ENCODE results near the gene N4BP2L1.
A peak's percentile ranks its signal among the peaks of the same experiment; 100 is the strongest.

N4BP2L1 gene

GRCh38 chr13:32432856-32433255, 4.9 kb upstream of the N4BP2L1 start:
- Histone ChIP-seq H3K9me3 (ENCODE audit: control insufficient read depth in 2 of 2, low read length in 2 of 2) (no peaks in the 10 kb centered on the region), H3K9ac (ENCODE audit: low read depth in 1 of 2, low read length in 2 of 2) (no peak overlapping the region), H3K4me3 (ENCODE audit: low read length in 2 of 2) (no peak overlapping the region), H3K36me3 (ENCODE audit: control insufficient read depth in 2 of 2, insufficient read depth in 2 of 2, low read length in 2 of 2) (no peaks in the 10 kb centered on the region), H3K27me3 (ENCODE audit: control insufficient read depth in 2 of 2, insufficient read depth in 2 of 2, low read length in 2 of 2) (no peaks in the 10 kb centered on the region), H3K27ac (ENCODE audit: low read depth in 2 of 2, low read length in 2 of 2) (no peak overlapping the region), H3K4me1 (ENCODE audit: control insufficient read depth in 2 of 2, insufficient read depth in 2 of 2, low read length in 2 of 2) (peaks cover 0 to 4% of the 10 kb centered on the region in 2 donors)

- Histone ChIP-seq H3K27me3 (ENCODE audit: control insufficient read depth in 2 of 2, insufficient read depth in 2 of 2, low read length in 2 of 2) (no peaks in the 10 kb centered on the region), H3K27ac (ENCODE audit: low read depth in 2 of 2, low read length in 2 of 2) (no peak overlapping the region), H3K4me3 (ENCODE audit: low read length in 2 of 2) (no peak overlapping the region), H3K4me1 (ENCODE audit: control insufficient read depth in 2 of 2, insufficient read depth in 2 of 2, low read length in 2 of 2) (peaks cover 6 to 9% of the 10 kb centered on the region in 2 donors), H3K9ac (ENCODE audit: low read depth in 1 of 2, low read length in 2 of 2) (no peak overlapping the region), H3K9me3 (ENCODE audit: control insufficient read depth in 2 of 2, low read length in 2 of 2) (no peaks in the 10 kb centered on the region), H3K36me3 (ENCODE audit: control insufficient read depth in 2 of 2, insufficient read depth in 2 of 2, low read length in 2 of 2) (no peaks in the 10 kb centered on the region)
These were observed 3.4 kb upstream of the N4BP2L1 start for GRCh38 chr13:32431361-32431760.

- Histone ChIP-seq H3K27me3 (ENCODE audit: control insufficient read depth in 2 of 2, insufficient read depth in 2 of 2, low read length in 2 of 2) (no peaks in the 10 kb centered on the region), H3K4me1 (ENCODE audit: control insufficient read depth in 2 of 2, insufficient read depth in 2 of 2, low read length in 2 of 2) (peaks cover 12 to 15% of the 10 kb centered on the region in 2 donors), H3K9ac (ENCODE audit: low read depth in 1 of 2, low read length in 2 of 2) (no peak overlapping the region), H3K9me3 (ENCODE audit: control insufficient read depth in 2 of 2, low read length in 2 of 2) (no peaks in the 10 kb centered on the region), H3K27ac (ENCODE audit: low read depth in 2 of 2, low read length in 2 of 2) (no peak overlapping the region), H3K36me3 (ENCODE audit: control insufficient read depth in 2 of 2, insufficient read depth in 2 of 2, low read length in 2 of 2) (no peaks in the 10 kb centered on the region), H3K4me3 (ENCODE audit: low read length in 2 of 2) (no peak overlapping the region)
These were observed 2.3 kb upstream of the N4BP2L1 start for GRCh38 chr13:32430018-32430747.

GRCh38 chr13:32429433-32429909, 1.5 kb upstream of the N4BP2L1 start:
- no peak overlapping the region for H3K27ac ChIP-seq (ENCODE audit: low read depth in 2 of 2, low read length in 2 of 2)

GRCh38 chr13:32428581-32429432, 877 bp upstream of the N4BP2L1 start:
- Histone ChIP-seq H3K27me3 (ENCODE audit: control insufficient read depth in 2 of 2, insufficient read depth in 2 of 2, low read length in 2 of 2) (no peaks in the 10 kb centered on the region), H3K27ac (ENCODE audit: low read depth in 2 of 2, low read length in 2 of 2) (peak overlapping the region; percentile 83 to 87), H3K9me3 (ENCODE audit: control insufficient read depth in 2 of 2, low read length in 2 of 2) (no peaks in the 10 kb centered on the region), H3K4me1 (ENCODE audit: control insufficient read depth in 2 of 2, insufficient read depth in 2 of 2, low read length in 2 of 2) (peaks cover 12 to 16% of the 10 kb centered on the region in 2 donors), H3K36me3 (ENCODE audit: control insufficient read depth in 2 of 2, insufficient read depth in 2 of 2, low read length in 2 of 2) (no peaks in the 10 kb centered on the region), H3K9ac (ENCODE audit: low read depth in 1 of 2, low read length in 2 of 2) (peak overlapping the region; percentile 82 to 85), H3K4me3 (ENCODE audit: low read length in 2 of 2) (peak overlapping the region; percentile 77 to 79)

More at GRCh38 chr13:32429433-32429909, 1.5 kb upstream of the N4BP2L1 start:
- Histone ChIP-seq H3K9me3 (ENCODE audit: control insufficient read depth in 2 of 2, low read length in 2 of 2) (no peaks in the 10 kb centered on the region), H3K4me1 (ENCODE audit: control insufficient read depth in 2 of 2, insufficient read depth in 2 of 2, low read length in 2 of 2) (peaks cover 12 to 16% of the 10 kb centered on the region in 2 donors), H3K27me3 (ENCODE audit: control insufficient read depth in 2 of 2, insufficient read depth in 2 of 2, low read length in 2 of 2) (no peaks in the 10 kb centered on the region), H3K4me3 (ENCODE audit: low read length in 2 of 2) (no peak overlapping the region), H3K36me3 (ENCODE audit: control insufficient read depth in 2 of 2, insufficient read depth in 2 of 2, low read length in 2 of 2) (no peaks in the 10 kb centered on the region), H3K9ac (ENCODE audit: low read depth in 1 of 2, low read length in 2 of 2) (no peak overlapping the region)

- Histone ChIP-seq H3K27ac (ENCODE audit: low read depth in 2 of 2, low read length in 2 of 2) (peak overlapping the region; percentile 83 to 87), H3K4me1 (ENCODE audit: control insufficient read depth in 2 of 2, insufficient read depth in 2 of 2, low read length in 2 of 2) (peaks cover 12 to 16% of the 10 kb centered on the region in 2 donors), H3K4me3 (ENCODE audit: low read length in 2 of 2) (peak overlapping the region; percentile 77 to 79), H3K9me3 (ENCODE audit: control insufficient read depth in 2 of 2, low read length in 2 of 2) (no peaks in the 10 kb centered on the region), H3K27me3 (ENCODE audit: control insufficient read depth in 2 of 2, insufficient read depth in 2 of 2, low read length in 2 of 2) (no peaks in the 10 kb centered on the region), H3K9ac (ENCODE audit: low read depth in 1 of 2, low read length in 2 of 2) (peak overlapping the region; percentile 85), H3K36me3 (ENCODE audit: control insufficient read depth in 2 of 2, insufficient read depth in 2 of 2, low read length in 2 of 2) (no peaks in the 10 kb centered on the region)
These were observed 709 bp downstream of the N4BP2L1 start for GRCh38 chr13:32426990-32427851.

- H3K9ac ChIP-seq (ENCODE audit: low read depth in 1 of 2, low read length in 2 of 2), result peak overlapping the region; percentile 85
- no peaks in the 10 kb centered on the region for H3K36me3 ChIP-seq (ENCODE audit: control insufficient read depth in 2 of 2, insufficient read depth in 2 of 2, low read length in 2 of 2)
- H3K9me3 ChIP-seq (ENCODE audit: control insufficient read depth in 2 of 2, low read length in 2 of 2), result no peaks in the 10 kb centered on the region
- H3K27ac ChIP-seq (ENCODE audit: low read depth in 2 of 2, low read length in 2 of 2), result peak overlapping the region; percentile 83 to 87
- H3K4me3 ChIP-seq (ENCODE audit: low read length in 2 of 2), result peak overlapping the region; percentile 77 to 79
- H3K27me3 ChIP-seq (ENCODE audit: control insufficient read depth in 2 of 2, insufficient read depth in 2 of 2, low read length in 2 of 2), result no peaks in the 10 kb centered on the region
- H3K4me1 ChIP-seq (ENCODE audit: control insufficient read depth in 2 of 2, insufficient read depth in 2 of 2, low read length in 2 of 2), result peaks cover 12 to 16% of the 10 kb centered on the region in 2 donors
These were observed 1.5 kb downstream of the N4BP2L1 start for GRCh38 chr13:32426191-32426989.

GRCh38 chr13:32425158-32425557, 2.8 kb downstream of the N4BP2L1 start:
- H3K27ac ChIP-seq (ENCODE audit: low read depth in 2 of 2, low read length in 2 of 2), result no peak overlapping the region
- H3K4me1 ChIP-seq (ENCODE audit: control insufficient read depth in 2 of 2, insufficient read depth in 2 of 2, low read length in 2 of 2), result peaks cover 12 to 16% of the 10 kb centered on the region in 2 donors
- H3K4me3 ChIP-seq (ENCODE audit: low read length in 2 of 2), result no peak overlapping the region
- no peak overlapping the region for H3K9ac ChIP-seq (ENCODE audit: low read depth in 1 of 2, low read length in 2 of 2)
- H3K9me3 ChIP-seq (ENCODE audit: control insufficient read depth in 2 of 2, low read length in 2 of 2), result no peaks in the 10 kb centered on the region
- H3K36me3 ChIP-seq (ENCODE audit: control insufficient read depth in 2 of 2, insufficient read depth in 2 of 2, low read length in 2 of 2), result peaks cover 0 to under 1% of the 10 kb centered on the region in 2 donors
- no peaks in the 10 kb centered on the region for H3K27me3 ChIP-seq (ENCODE audit: control insufficient read depth in 2 of 2, insufficient read depth in 2 of 2, low read length in 2 of 2)

GRCh38 chr13:32423592-32423991, 4.3 kb downstream of the N4BP2L1 start:
- H3K36me3 ChIP-seq (ENCODE audit: control insufficient read depth in 2 of 2, insufficient read depth in 2 of 2, low read length in 2 of 2), result peaks cover 0 to 7% of the 10 kb centered on the region in 2 donors
- no peak overlapping the region for H3K27ac ChIP-seq (ENCODE audit: low read depth in 2 of 2, low read length in 2 of 2)
- H3K9me3 ChIP-seq (ENCODE audit: control insufficient read depth in 2 of 2, low read length in 2 of 2), result no peaks in the 10 kb centered on the region
- peaks cover 12 to 14% of the 10 kb centered on the region in 2 donors for H3K4me1 ChIP-seq (ENCODE audit: control insufficient read depth in 2 of 2, insufficient read depth in 2 of 2, low read length in 2 of 2)
- no peak overlapping the region for H3K4me3 ChIP-seq (ENCODE audit: low read length in 2 of 2)
- H3K27me3 ChIP-seq (ENCODE audit: control insufficient read depth in 2 of 2, insufficient read depth in 2 of 2, low read length in 2 of 2), result no peaks in the 10 kb centered on the region
- no peak overlapping the region for H3K9ac ChIP-seq (ENCODE audit: low read depth in 1 of 2, low read length in 2 of 2)

Data from mucosa of rectum (tissue), 2 donors.